Muscle layer of colon (tissue), 2 donors: Measurements from ENCODE around the gene CDK4.
"Not testable (repeated sequence)": the region's sequence is repeated elsewhere in the genome, so short reads cannot be mapped to it uniquely, and the experiment has no call there.

ENCODE experiments used
- H3K27ac ChIP-seq: one replicate; pipeline ENCODE4 v1.7.0; 2013; ENCODE audit warnings: low read depth, mild to moderate bottlenecking, low read length, moderate library complexity
- H3K27me3 ChIP-seq, 2 donors: one replicate each; pipeline ENCODE4 v1.7.0; 2013; ENCODE audit warnings: low read length in 2 of 2, mild to moderate bottlenecking in 2 of 2; ENCODE audit not compliant: insufficient read depth in 2 of 2, control insufficient read depth in 1 of 2
- H3K36me3 ChIP-seq: one replicate; pipeline ENCODE4 v1.7.0; 2013; ENCODE audit warnings: mild to moderate bottlenecking, low read length; ENCODE audit not compliant: insufficient read depth
- H3K4me1 ChIP-seq: one replicate; pipeline ENCODE4 v1.7.0; 2013; ENCODE audit warnings: mild to moderate bottlenecking, low read length; ENCODE audit not compliant: insufficient read depth
- H3K4me3 ChIP-seq, 2 donors: one replicate each; pipeline ENCODE4 v1.7.0; 2013; ENCODE audit warnings: low read length in 2 of 2, low read depth in 1 of 2, mild to moderate bottlenecking in 1 of 2, moderate library complexity in 1 of 2
- H3K9ac ChIP-seq: one replicate; pipeline ENCODE4 v1.7.0; 2013; ENCODE audit warnings: low read length
- H3K9me3 ChIP-seq: one replicate; pipeline ENCODE4 v1.7.0; 2013; ENCODE audit warnings: mild to moderate bottlenecking, low read length
- donor health status: abdominal sarcoma.
- donor health status: Adenocarcinoma of cecum.

Gene CDK4

DNA sequence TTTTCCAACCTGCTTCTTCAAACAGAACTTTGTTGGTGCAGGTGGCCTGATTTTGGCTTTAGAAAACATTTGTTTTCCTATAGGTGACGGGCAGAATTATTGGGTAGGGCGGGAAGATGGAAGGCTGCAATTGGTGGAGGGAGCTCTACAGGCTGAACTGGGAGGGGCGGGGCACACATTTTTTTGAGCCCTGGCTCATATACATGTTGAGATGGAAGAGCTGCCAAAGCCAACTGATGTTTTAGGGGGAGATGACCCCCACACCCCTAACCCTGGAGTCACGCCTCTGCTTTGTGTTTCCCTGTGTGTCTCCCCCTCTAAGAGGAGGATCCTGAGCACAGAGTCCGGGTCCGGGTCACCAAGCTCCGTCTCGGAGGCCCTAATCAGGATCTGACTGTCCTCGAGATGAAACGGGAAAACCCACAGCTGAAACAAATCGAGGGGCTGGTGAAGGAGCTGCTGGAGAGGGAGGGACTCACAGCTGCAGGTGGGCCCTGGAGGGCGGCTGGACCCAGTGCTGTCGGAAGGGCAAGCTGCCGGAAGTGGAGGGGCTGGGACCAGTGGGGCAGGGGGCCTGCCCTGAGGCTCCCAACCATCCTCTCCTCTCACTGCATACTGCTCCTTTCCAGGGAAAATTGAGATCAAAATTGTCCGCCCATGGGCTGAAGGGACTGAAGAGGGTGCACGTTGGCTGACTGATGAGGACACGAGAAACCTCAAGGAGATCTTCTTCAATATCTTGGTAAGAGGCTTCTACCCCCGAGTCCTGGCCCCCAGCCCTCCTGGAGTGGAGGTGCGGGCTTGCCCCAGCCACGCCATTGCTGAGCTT, 32.1 kb downstream of the CDK4 start:
- Histone ChIP-seq H3K27me3 (peaks cover 0 to 7% of the 10 kb centered on the region in 2 donors), H3K27ac (no peak overlapping the region), H3K4me1 (no peaks in the 10 kb centered on the region), H3K4me3 (no peak overlapping the region), H3K9me3 (no peaks in the 10 kb centered on the region), H3K9ac (no peak overlapping the region), H3K36me3 (peaks cover 56% of the 10 kb centered on the region)

DNA sequence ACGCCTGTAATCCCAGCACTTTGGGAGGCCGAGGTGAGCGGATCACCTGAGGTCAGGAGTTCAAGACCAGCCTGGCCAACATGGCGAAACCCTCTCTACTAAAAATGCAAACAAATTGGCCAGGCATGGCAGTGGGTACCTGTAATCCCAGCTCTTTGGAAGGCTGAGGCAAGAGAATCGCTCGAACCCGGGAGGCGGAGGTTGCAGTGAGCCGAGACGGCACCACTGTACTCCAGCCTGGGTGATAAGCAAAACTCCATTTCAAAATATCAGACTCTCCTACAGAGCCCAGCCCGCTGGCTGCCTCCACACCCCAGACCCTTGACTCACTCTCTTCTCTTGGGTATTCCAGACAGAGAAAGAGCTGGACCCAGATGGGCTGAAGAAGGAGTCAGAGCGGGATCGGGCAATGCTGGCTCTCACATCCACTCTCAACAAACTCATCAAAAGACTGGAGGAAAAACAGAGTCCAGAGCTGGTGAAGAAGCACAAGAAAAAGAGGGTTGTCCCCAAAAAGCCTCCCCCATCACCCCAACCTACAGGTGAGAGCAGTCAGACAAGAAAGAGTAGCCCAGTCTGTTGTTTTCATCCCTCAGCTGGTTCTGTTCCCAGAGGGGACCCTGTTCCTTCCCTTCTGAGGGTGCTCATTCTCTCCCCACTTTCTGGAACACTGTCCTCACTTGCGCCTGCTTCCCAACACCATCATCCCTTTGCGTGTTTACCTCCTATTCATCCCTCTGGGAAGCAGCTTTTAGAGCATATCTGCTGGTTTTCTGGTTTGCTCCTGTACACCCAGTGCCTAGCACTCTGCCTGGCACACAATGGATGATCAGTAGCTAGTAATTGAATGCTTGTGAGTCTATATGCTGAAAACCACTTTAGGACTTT, 33.2 kb downstream of the CDK4 start:
- H3K4me3 ChIP-seq, result no peak overlapping the region
- no peaks in the 10 kb centered on the region for H3K27me3 ChIP-seq
- H3K9ac ChIP-seq, result no peak overlapping the region
- H3K4me1 ChIP-seq, result no peaks in the 10 kb centered on the region
- peaks cover 56% of the 10 kb centered on the region for H3K36me3 ChIP-seq
- H3K9me3 ChIP-seq, result no peaks in the 10 kb centered on the region
- no peak overlapping the region for H3K27ac ChIP-seq

DNA sequence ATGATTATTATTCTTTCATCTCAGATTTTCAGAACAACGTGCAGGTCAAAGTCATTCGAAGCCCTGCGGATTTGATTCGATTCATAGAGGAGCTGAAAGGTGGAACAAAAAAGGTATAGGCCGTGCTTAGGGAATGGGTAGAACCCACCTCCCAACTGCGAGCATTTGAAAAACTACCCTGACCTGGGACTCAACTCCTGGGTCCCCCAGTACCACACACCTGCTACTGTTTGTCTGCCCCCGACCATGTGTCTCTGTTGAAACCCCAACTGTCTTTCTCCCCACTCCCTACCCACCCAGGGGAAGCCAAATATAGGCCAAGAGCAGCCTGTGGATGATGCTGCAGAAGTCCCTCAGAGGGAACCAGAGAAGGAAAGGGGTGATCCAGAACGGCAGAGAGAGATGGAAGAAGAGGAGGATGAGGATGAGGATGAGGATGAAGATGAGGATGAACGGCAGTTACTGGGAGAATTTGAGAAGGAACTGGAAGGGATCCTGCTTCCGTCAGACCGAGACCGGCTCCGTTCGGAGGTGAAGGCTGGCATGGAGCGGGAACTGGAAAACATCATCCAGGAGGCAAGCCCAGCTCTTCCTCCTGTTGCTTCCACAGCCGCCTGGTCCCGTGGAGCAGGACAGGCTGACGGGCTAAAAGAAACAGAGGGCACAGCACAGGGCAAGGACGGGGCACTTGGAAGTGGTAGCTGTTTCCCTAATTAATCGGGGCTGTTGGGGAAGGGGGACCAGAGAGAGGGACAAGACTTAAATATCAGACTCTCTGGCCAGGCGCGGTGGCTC, 34.1 kb downstream of the CDK4 start:
- H3K27me3 ChIP-seq, result no peaks in the 10 kb centered on the region
- H3K4me1 ChIP-seq, result no peaks in the 10 kb centered on the region
- H3K9me3 ChIP-seq, result no peaks in the 10 kb centered on the region
- H3K27ac ChIP-seq, result no peak overlapping the region
- no peak overlapping the region for H3K4me3 ChIP-seq
- no peak overlapping the region for H3K9ac ChIP-seq
- H3K36me3 ChIP-seq, result peaks cover 56% of the 10 kb centered on the region

DNA sequence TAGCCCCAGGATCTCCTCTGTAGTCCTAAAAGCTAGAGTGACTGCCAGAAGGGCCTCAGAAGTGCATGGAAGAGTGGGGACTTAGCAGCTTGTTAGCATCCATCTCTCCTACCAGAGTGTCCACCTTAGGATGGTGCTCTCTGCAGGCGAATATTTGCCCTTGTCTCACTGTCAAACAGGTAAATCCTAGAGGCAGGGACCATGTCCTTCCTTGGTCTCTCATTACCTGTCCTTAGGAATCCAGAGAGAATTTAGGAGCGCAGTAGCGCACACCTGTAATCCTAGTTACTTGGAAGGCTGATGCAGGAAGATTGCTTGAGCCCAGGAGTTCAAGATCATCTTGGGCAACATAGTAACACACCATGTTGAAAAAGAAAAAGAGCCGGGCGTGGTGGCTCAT, 35.0 kb downstream of the CDK4 start:
- no peak overlapping the region for H3K27ac ChIP-seq
- H3K4me1 ChIP-seq, result no peaks in the 10 kb centered on the region
- no peaks in the 10 kb centered on the region for H3K27me3 ChIP-seq
- H3K9ac ChIP-seq, result no peak overlapping the region
- H3K36me3 ChIP-seq, result peaks cover 62% of the 10 kb centered on the region
- no peak overlapping the region for H3K4me3 ChIP-seq
- no peaks in the 10 kb centered on the region for H3K9me3 ChIP-seq

DNA sequence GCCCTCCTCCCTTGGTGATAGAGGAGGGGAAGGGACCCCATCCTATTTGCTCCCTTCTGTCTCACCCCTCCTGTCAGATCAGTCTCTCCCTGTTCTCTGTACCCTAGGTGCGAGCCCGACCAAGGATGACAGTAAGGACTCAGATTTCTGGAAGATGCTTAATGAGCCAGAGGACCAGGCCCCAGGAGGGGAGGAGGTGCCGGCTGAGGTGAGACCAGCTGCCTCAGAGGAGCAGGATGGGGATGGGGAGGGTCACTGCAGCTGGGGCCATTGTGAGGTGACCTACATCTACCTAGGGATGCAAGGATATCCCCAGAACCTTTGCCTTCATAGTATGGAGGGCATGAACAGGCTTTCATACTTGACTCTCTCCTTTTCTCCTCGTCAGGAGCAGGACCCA, 35.8 kb downstream of the CDK4 start:
- Histone ChIP-seq H3K9me3 (no peaks in the 10 kb centered on the region), H3K9ac (no peak overlapping the region), H3K36me3 (peaks cover 62% of the 10 kb centered on the region), H3K27me3 (no peaks in the 10 kb centered on the region), H3K4me1 (no peaks in the 10 kb centered on the region), H3K27ac (no peak overlapping the region), H3K4me3 (no peak overlapping the region)

DNA sequence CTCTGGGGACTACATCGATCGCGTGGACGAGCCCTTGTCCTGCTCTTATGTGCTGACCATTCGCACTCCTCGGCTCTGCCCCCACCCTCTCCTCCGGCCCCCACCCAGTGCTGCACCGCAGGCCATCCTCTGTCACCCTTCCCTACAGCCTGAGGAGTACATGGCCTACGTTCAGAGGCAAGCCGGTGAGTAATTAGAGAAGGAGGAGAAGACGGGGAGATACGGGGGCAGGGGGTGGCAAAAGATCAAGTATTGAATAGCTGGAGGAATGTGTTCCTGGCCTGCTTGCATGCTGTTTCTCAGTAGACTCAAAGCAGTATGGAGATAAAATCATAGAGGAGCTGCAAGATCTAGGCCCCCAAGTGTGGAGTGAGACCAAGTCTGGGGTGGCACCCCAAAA, 36.3 kb downstream of the CDK4 start:
- Histone ChIP-seq H3K4me3 (no peak overlapping the region), H3K9me3 (no peaks in the 10 kb centered on the region), H3K4me1 (no peaks in the 10 kb centered on the region), H3K36me3 (peaks cover 60% of the 10 kb centered on the region), H3K27ac (no peak overlapping the region), H3K27me3 (no peaks in the 10 kb centered on the region), H3K9ac (no peak overlapping the region)

DNA sequence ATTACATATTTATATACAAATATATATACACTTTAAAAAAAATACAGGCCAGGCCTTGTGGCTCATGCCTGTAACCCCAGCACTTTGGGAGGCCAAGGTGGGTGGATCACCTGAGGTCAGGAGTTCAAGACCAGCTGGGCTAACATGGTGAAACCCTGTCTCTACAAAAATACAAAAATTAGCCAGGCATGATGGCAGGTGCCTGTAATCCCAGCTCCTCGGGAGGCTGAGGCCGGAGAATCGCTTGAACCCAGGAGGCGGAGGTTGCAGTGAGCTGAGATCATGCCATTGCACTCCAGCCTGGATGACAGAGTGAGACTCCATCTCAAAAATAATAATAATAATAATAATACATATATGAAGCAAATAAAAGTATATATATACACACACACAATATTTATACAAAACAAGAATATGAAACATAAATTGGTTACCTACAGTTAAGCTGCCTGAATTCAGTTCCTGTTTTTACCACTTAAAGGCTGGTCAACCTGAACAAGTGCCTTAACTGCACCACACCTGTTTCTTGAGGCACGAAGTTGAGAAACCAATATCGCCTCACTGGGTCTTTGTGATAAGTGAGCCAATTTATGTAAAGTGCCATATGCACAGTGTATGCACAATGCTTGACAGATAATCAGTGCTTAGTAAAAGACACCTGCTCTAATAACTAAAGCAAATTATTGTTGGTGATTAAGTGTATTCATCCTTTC, 36.9 kb downstream of the CDK4 start:
- H3K4me3 ChIP-seq, H3K9ac ChIP-seq: not testable (repeated sequence)
- peaks cover 55% of the 10 kb centered on the region for H3K36me3 ChIP-seq

DNA sequence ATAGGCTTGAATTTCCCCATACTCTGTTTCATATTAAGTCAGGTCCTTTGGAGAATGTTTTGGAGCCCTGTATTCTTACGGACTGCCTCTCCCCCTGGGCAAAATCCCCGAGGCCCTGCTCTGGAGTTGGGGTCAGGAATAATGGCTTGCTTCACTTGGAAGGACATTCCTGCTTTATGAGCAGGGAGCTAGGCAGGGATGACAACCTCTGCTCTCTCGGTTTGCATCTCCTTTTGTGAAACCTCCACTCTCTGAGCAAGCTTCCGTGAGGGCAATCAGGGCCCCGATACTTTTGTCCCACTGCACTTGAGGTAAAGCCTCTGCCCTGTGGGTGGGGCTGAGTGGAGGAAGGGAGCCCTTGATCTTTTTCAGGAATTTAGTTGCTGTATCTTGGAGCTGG, 38.9 kb downstream of the CDK4 start:
- Histone ChIP-seq H3K27me3 (no peaks in the 10 kb centered on the region), H3K36me3 (peaks cover 37% of the 10 kb centered on the region), H3K27ac (no peak overlapping the region), H3K9ac (no peak overlapping the region), H3K4me3 (no peak overlapping the region), H3K4me1 (no peaks in the 10 kb centered on the region), H3K9me3 (no peaks in the 10 kb centered on the region)

More for the DNA sequence above, 36.9 kb downstream of the CDK4 start:
- H3K9me3 ChIP-seq, H3K27me3 ChIP-seq, H3K27ac ChIP-seq, H3K4me1 ChIP-seq: not testable (repeated sequence)

DNA sequence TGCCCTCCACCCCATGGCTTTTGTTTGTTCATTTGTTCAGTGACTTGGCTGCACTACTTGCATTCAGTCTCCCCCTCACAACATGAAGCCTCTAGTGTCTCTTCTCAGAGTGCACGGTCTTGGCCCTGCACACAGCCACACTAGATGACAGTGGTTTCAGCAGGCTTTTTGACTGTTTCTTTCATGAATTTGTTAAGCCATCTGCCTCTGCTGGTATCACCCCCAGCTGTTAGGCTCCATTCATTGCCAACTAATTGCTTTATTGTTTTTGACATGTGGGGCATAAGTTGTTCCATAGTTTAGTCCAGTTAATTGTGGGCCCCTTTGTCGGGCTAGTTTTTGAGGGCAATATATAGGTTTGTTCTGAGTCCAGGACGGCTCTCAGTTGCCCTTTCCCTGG, 39.4 kb downstream of the CDK4 start:
- no peak overlapping the region for H3K4me3 ChIP-seq
- peaks cover 32% of the 10 kb centered on the region for H3K36me3 ChIP-seq
- no peaks in the 10 kb centered on the region for H3K27me3 ChIP-seq
- H3K9me3 ChIP-seq, result no peaks in the 10 kb centered on the region
- no peak overlapping the region for H3K9ac ChIP-seq
- H3K27ac ChIP-seq, result no peak overlapping the region
- no peaks in the 10 kb centered on the region for H3K4me1 ChIP-seq

DNA sequence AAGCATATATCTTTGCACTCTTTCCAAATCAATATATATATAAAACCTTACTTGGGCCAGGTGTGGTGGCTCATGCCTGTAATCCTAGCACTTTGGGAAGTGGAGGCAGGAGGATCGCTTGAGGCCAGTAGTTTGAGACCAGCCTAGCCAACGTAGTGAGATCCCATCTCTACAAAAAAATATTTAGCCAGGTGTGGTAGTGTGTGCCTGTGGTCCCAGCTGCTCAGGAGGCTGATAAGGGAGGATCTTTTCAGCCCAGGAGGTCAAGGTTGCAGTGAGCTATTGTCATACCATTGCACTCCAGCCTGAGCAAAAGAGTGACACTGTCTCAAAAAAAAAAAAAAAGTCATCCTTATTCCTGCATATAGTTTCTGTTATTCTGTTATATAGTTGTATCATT, 43.8 kb downstream of the CDK4 start:
- Histone ChIP-seq H3K27me3 (no peaks in the 10 kb centered on the region), H3K36me3 (peaks cover 20% of the 10 kb centered on the region), H3K9me3 (no peaks in the 10 kb centered on the region), H3K4me3 (no peak overlapping the region), H3K9ac (no peak overlapping the region), H3K4me1 (no peaks in the 10 kb centered on the region), H3K27ac (no peak overlapping the region)

DNA sequence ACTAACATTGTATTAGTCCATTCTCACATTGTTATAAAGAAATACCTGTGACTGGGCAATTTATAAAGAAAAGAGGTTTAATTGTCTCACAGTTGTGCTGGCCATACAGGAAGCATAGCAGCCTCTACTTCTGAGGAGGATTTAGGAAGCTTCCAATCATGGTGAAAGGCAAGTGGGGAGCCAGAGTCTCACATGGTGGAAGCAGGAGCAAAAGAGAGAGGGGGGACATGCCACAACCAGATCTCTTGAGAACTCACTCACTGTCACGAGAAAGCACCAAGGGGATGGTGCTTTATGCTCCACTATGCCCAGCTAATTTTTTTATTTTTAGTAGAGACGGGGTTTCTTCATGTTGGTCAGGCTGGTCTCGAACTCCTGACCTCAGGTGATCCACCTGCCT, 44.9 kb downstream of the CDK4 start:
- Histone ChIP-seq H3K36me3 (peaks cover 24% of the 10 kb centered on the region), H3K27me3 (no peaks in the 10 kb centered on the region), H3K4me1 (no peaks in the 10 kb centered on the region), H3K4me3 (no peak overlapping the region), H3K9me3 (no peaks in the 10 kb centered on the region), H3K9ac (no peak overlapping the region), H3K27ac (no peak overlapping the region)
